GM18502 (cell line): ENCODE data around the gene VEPH1.

Experiments used
- ATAC-seq: cut with Tn5 transposase; IDR thresholded peaks from one replicate; pipeline ENCODE4 v1.9.1; 2021; ENCODE audit warnings: mild to moderate bottlenecking; ENCODE audit not compliant: unreplicated experiment, poor library complexity

VEPH1 gene

GRCh38 chr3:157441102-157441624 is 62.1 kb downstream of the VEPH1 start:
- ATAC-seq, result no peak

- no peak for ATAC-seq
Measured at GRCh38 chr3:157438194-157438730, 65.0 kb downstream of the VEPH1 start.

- no peak for ATAC-seq
Measured at GRCh38 chr3:157436583-157437291, 66.5 kb downstream of the VEPH1 start, which contains the start of gene PTX3. TSS of gene PTX3 (plus strand) at chr3:157436850. CDS start at chr3:157436934, 84 bp downstream.

DNA sequence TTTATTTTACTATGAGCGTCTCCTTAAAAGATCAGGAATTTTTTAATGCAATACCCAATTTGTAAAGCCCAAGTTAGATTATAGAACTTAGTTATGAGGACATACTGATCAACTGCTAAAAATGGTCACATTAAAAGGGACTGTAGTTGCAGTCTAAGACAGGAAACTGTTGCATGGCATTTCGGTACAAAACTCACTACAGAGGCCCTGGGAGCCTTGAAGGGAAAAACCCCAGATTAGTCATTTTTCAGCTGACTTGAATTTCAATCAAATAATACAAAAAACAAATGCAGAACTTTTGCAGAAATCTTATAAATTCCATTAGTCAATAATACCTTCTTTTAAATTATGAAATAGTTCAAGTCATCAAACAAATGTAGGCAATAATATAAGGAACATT is 73.5 kb downstream of the VEPH1 start:
- no peak for ATAC-seq

GRCh38 chr3:157428853-157429252 is 74.4 kb downstream of the VEPH1 start:
- ATAC-seq, result no peak

GRCh38 chr3:157427901-157428300 is 75.3 kb downstream of the VEPH1 start:
- ATAC-seq, result no peak

DNA sequence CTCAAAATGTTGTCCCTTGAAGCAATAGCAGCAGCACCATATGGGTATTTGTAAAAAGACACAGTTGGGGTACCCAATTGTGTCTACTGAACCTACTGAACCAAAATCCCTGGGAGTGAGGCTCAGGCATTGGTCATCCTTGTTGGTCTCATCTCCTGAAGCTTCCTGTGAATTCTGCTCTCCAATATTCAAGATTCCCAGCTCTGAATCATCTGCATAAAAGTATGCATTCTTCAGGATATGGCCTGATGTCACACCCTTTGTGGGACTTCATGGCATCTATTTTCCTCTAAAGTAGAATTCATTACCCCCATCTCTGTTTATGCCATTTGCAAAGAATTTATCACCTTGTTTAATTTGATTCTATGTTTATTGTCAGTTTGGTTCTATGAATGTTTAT is 79.9 kb downstream of the VEPH1 start:
- no peak for ATAC-seq

DNA sequence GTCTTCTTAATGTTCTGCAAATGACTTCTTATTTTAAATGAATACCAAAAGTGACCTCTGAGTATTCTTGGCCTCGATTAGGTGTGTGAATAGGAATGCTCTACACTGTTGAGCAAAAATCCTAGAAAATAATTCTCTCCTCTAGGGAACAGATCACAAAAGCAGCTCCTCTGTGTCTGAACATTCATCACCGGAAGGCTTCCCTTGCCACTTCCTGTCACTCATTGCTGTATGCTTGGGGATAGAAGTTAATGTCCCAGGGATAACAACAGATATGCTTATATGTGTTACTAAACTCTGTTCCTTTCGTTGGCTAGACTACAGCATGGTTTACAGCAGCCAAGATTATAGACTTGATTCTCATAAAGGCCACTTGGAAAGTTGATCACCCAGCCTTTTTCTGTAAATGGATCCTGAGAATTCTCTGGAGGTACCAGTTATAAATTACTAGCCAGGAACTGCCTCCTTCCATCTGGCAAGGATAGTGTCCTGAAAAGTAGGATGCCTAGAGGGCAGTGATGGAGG is 82.5 kb downstream of the VEPH1 start:
- ATAC-seq, result no peak

- ATAC-seq, result no peak
Measured at GRCh38 chr3:157418104-157418503, 85.1 kb downstream of the VEPH1 start.

DNA sequence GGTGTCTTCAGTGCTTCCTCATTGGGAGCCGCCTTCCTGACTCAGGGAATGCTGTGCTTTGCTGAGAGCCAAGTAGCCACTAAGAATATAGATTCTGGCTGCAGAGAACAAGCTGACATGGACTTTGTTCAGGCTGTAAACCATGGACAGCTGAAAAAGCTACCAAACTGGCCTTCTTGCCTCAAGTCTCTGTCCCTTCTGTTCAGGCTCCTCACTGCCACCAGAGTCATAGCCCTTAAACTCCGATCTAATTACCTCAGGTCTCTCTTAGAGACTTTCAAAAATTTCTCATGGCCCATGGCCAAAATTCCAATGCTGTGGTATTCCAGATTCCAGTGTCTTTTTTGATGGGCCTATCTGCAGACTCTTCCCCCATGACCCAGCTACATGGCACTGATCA is 86.0 kb downstream of the VEPH1 start:
- no peak for ATAC-seq

- no peak for ATAC-seq
Measured at GRCh38 chr3:157416347-157417087, 86.7 kb downstream of the VEPH1 start.

DNA sequence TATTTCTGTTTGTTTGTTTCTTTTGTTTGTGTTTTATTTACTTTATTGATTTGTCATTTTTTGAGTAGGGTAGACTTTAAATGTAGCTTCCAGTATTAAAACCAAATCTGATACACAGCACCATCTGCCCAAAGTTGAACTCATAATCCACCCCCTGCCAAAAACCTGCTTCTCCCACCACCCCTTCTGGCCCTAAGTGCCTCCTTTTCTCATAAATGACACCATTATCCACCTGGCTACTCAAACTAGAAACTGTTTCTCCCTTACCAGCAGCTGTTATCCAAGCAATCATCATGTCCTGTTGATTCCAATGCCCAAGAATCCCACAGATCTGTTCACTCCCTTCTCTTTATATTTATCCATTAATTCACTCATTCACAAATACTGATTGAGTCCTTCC is 88.4 kb downstream of the VEPH1 start:
- ATAC-seq, result no peak

DNA sequence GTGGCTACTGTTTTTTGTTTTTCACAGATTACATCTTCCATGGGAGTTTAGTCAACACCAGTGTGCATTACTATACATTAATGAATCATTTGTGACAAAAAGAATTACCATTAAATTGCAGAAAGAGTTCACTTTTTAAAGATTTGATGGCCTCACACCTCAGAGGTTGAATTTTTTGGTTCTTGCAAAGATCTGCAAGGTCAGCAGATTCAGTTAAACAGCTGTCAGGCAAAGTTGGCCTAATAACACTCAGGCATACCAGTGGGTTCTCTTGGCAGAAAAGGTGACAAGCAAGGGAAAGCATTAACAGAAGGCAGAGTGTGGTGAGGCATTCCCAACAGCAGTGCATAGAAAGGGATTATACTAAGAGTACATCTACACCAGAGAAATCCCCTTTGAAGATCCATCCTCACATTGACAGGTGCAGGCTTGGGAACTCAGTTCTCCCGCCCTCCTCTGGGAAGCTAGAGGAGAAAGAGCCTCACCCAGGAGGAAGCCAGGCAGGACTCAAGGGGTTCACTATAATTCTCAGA is 90.8 kb downstream of the VEPH1 start:
- ATAC-seq, result no peak

GRCh38 chr3:157410945-157411344 is 92.3 kb downstream of the VEPH1 start:
- no peak for ATAC-seq

DNA sequence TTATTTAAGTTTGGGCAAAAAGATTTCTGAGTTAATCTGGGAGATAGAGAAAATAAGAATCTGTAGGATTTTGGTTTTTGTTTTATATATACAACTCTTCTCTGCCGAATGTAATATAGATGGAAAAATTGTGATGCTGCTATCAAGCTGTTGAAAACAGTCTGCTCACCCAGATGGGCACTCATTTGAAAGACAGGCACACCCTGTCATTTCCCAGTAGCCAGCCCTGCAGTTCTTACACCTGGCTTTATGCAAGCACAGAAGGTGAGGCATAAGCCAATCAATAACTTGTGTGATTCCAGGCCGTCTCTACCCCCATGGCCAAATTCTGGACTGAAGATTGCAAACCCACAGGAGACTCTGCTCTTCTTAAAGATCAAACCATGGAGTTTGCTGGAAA is 93.7 kb downstream of the VEPH1 start:
- ATAC-seq, result no peak

DNA sequence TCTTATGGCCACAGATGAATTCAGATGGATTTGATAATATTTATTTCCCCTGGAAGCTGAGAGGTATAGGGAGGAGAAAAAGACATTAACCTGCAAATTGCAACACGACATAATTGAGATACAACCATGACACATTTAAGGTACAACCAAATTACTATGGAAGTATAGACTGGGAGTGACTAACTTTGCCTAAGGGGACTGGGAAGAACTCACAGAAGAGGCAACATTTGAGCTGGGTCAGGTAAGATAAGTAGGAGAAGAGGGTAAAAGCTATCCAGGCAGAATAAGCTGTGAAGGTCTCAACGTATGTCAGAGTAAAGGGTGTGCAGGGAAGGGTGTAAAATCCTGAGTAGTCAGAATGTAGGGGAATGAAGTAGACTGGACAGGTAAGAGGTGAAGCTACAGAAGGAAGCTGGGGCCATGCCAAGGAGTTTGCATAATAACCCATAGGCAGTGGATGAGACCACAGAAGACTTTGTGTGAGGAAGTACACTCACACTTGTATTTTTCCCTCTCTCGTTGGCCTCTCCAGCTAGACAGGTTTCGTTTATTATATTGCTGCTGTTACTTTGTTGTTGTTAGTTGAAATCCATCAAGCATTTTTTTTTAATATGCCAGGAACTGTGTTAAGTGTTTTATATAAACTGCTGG is 94.6 kb downstream of the VEPH1 start:
- ATAC-seq, result no peak

- ATAC-seq, result no peak
Measured at GRCh38 chr3:157407769-157408168, 95.4 kb downstream of the VEPH1 start.

DNA sequence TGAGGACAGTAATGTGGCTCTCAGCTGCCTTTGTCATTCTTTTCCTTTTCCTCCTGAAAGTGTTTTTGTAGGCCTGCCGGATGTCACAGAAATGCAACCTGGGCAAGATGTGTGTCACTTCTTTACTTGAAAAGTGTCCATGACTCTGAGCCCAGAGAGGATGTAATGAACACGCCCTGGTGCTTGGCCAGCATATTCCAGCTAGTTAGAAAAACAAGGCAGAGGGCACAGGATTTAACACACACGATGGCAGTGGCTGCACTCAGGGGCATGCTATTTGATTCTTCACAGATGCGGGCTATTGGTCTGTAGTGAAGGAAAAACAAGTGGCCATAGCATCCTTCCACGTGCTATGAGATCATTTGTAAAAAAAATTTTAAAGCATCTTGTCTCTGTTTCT is 96.8 kb downstream of the VEPH1 start:
- no peak for ATAC-seq

DNA sequence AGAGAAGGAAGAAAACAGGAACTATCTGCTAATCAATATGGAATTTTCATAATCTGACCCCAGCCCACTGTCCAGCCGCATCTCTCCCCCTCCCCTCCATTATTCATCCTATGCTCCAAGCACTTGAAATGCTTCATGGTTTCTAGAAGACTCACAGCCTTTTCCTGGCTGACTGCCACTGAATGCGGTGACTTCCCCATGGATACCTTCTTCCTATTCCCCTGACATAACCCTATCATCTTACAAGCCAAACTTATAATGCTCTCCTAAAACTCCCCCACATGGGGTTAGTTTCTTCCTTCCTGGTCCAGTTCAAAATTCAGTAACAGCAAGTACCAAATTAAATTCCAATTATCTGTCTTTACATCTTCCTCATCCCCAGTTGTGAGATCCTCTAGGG is 97.8 kb downstream of the VEPH1 start:
- no peak for ATAC-seq

DNA sequence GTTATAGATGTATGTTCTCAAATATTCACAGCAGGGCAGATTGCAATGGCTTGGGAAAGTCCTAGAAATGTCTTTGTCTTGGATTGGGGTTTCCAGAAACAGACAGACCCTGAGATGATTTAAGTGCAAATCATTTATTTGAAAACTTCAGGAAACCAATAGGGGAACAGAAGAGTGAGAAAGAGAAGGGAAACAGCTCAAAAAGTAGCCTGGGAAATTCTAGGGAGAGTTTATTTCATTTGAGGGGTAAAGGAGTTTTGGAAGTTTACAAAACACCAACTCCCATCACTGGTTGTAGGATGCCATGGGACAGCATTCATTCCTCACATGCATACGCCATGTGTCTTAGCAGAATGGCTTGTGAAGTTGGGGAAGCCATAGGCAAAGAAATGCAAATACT is 98.8 kb downstream of the VEPH1 start:
- ATAC-seq, result no peak
